ENCODE results near the gene PDK4.

Gene PDK4

DNA sequence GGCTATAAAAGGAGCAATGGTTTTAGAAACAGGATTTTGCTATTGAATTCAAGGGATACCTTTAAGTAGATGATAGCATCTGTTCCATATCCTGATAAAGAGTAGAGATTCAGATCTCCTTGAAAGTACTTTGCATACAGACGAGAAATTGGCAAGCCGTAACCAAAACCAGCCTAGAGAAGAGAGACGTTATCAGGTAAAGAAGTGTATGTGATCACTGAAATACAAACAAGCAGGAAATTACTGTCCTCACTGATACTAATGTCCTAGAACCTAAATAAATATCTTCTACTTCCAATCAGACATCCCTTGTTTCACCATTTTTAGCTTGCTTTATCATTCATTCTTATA is 9.4 kb downstream of the PDK4 start:
- TF ChIP-seq FOXP2 (optimal IDR thresholded peaks at IDR 0.05; ENCODE audit: borderline replicate concordance, extremely low read depth, extremely low read length, insufficient read depth) (no peak), POLR2AphosphoS5 (IDR thresholded peaks at IDR 0.05; ENCODE audit: low read depth, low read length) (no peak), TAF1 (IDR thresholded peaks at IDR 0.05; ENCODE audit: borderline replicate concordance, insufficient read depth, low read length) (no peak), SIN3A (IDR thresholded peaks at IDR 0.05; ENCODE audit: borderline replicate concordance, insufficient read depth, low read length) (no peak)
- TF ChIP-seq, protein P1, sequence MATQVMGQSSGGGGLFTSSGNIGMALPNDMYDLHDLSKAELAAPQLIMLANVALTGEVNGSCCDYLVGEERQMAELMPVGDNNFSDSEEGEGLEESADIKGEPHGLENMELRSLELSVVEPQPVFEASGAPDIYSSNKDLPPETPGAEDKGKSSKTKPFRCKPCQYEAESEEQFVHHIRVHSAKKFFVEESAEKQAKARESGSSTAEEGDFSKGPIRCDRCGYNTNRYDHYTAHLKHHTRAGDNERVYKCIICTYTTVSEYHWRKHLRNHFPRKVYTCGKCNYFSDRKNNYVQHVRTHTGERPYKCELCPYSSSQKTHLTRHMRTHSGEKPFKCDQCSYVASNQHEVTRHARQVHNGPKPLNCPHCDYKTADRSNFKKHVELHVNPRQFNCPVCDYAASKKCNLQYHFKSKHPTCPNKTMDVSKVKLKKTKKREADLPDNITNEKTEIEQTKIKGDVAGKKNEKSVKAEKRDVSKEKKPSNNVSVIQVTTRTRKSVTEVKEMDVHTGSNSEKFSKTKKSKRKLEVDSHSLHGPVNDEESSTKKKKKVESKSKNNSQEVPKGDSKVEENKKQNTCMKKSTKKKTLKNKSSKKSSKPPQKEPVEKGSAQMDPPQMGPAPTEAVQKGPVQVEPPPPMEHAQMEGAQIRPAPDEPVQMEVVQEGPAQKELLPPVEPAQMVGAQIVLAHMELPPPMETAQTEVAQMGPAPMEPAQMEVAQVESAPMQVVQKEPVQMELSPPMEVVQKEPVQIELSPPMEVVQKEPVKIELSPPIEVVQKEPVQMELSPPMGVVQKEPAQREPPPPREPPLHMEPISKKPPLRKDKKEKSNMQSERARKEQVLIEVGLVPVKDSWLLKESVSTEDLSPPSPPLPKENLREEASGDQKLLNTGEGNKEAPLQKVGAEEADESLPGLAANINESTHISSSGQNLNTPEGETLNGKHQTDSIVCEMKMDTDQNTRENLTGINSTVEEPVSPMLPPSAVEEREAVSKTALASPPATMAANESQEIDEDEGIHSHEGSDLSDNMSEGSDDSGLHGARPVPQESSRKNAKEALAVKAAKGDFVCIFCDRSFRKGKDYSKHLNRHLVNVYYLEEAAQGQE (IDR thresholded peaks at IDR 0.05; ENCODE audit: insufficient read depth in 1 of 2, low read depth in 2 of 2, low read length in 2 of 2) = no peak

DNA sequence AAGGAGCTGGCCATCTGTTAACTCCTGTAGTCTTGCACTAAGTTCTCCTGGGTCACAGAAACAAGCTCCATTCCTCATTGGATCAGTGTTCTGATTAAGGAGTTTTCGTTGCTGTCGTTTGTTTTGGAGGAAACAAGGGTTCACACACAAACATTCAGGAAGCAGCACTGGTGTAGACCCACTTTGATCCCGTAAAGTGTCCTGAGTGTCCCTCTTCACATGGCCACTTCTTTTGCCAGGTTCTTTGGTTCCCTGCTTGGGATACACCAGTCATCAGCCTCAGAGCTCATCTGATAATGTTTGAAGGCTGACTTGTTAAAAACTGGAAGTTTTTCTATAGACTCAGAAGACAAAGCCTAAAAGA is 10.9 kb downstream of the PDK4 start:
- TF ChIP-seq, protein P1 (IDR thresholded peaks at IDR 0.05; ENCODE audit: insufficient read depth in 1 of 2, low read depth in 2 of 2, low read length in 2 of 2) = no peak
- TF ChIP-seq POLR2AphosphoS5 (IDR thresholded peaks at IDR 0.05; ENCODE audit: low read depth, low read length) (no peak), TAF1 (IDR thresholded peaks at IDR 0.05; ENCODE audit: borderline replicate concordance, insufficient read depth, low read length) (no peak), FOXP2 (optimal IDR thresholded peaks at IDR 0.05; ENCODE audit: borderline replicate concordance, extremely low read depth, extremely low read length, insufficient read depth) (no peak), SIN3A (IDR thresholded peaks at IDR 0.05; ENCODE audit: borderline replicate concordance, insufficient read depth, low read length) (no peak)

DNA sequence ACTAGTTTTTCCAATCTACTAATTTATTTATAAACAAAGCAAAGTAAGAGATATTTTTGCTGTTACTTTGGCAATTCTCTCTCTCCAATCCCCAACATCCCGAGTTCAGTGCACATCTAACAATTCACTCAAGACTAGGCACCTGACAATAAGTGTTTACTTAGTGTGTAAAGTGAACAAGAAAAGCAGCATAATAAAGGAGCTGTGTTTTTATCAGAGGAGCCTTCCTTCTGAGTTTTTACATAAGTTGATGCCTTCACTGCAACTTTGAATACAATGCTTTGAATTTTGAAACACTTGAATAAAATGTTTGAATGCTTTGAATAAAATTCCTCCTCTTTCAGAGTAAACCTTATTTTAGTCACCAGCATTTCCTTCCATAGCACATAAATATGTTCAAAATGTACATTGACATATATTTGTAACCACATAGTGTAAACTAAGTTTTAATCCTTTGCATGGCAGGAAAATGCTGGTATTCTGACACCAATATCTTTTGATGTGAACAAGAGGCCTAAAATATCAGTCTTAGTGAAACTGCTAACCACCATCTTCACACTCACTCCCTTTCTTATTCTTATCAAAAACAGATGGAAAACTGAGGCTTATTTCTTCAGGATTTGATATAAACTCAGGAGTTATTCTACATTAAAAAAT is 11.4 kb downstream of the PDK4 start:
- TF ChIP-seq SIN3A (IDR thresholded peaks at IDR 0.05; ENCODE audit: borderline replicate concordance, insufficient read depth, low read length) (no peak), FOXP2 (optimal IDR thresholded peaks at IDR 0.05; ENCODE audit: borderline replicate concordance, extremely low read depth, extremely low read length, insufficient read depth) (no peak), TAF1 (IDR thresholded peaks at IDR 0.05; ENCODE audit: borderline replicate concordance, insufficient read depth, low read length) (no peak), POLR2AphosphoS5 (IDR thresholded peaks at IDR 0.05; ENCODE audit: low read depth, low read length) (no peak)
- TF ChIP-seq, protein P1 (IDR thresholded peaks at IDR 0.05; ENCODE audit: insufficient read depth in 1 of 2, low read depth in 2 of 2, low read length in 2 of 2) = no peak

DNA sequence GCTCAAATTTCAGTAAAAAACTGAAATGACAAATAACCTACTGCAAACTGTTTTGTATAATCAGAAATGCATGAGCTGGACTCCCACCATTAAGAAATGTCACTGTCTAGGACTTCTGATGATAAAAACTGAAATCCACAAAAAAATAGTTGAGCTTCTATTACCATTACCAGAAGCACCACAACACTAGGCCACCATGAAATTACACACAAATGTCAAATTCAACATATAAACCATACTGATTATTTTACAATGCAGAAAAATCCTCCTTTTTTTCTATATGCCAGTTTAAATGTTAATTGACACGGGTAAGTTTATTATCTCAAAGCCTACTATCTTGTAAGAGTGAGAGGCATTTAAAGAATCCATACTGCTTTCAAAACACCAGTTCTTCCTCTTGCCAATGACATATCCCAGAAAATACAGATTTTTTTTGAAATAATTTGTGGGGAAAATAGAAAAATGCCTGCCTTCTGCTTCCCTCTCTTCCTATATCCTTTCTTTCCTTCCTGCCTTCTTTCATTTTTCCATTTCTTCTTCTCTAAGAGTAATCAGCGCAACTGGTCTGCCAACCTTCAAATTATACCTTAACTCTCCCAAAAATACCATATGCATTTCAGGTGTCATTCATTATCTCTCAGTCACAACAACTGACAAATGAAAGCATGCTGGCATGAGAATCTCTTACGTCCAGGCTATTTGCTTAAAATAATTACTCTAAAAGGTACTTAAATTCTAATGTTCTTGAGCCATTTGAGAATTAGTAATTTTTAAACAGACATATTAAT is 12.3 kb downstream of the PDK4 start:
- no peak for TF ChIP-seq POLR2AphosphoS5 (IDR thresholded peaks at IDR 0.05; ENCODE audit: low read depth, low read length)
- TF ChIP-seq FOXP2 (optimal IDR thresholded peaks at IDR 0.05; ENCODE audit: borderline replicate concordance, extremely low read depth, extremely low read length, insufficient read depth) = no peak
- TF ChIP-seq SIN3A (IDR thresholded peaks at IDR 0.05; ENCODE audit: borderline replicate concordance, insufficient read depth, low read length) = no peak
- no peak for TF ChIP-seq TAF1 (IDR thresholded peaks at IDR 0.05; ENCODE audit: borderline replicate concordance, insufficient read depth, low read length)
- TF ChIP-seq, protein P1 (IDR thresholded peaks at IDR 0.05; ENCODE audit: insufficient read depth in 1 of 2, low read depth in 2 of 2, low read length in 2 of 2) = no peak
